Keratinocyte (primary cell): ENCODE results near the gene HAPLN1. TPM values are rescaled to one million over a fixed set of nuclear protein-coding genes. Genes with fewer than 3 reads are reported as not detected.
A peak's percentile ranks its signal among the peaks of the same experiment; 100 is the strongest.

ENCODE experiments used
- DNase-seq: peaks from one replicate; pipeline ENCODE4 v3.0.0-alpha.2; 2011; ENCODE audit warnings: low read depth, missing footprints, low spot score
- FAIRE-seq: peaks from 2 replicates; lab custom pipeline; 2011; peaks lifted over from hg19 to GRCh38; lab: Jason Lieb, UNC
- H2AFZ ChIP-seq: 2 replicates; pipeline ENCODE4 v1.6.0; 2012; ENCODE audit warnings: low read length, control low read depth, inconsistent platforms; ENCODE audit not compliant: control insufficient read depth
- H3K27ac ChIP-seq: 2 replicates; pipeline ENCODE4 v1.5.1; 2011; ENCODE audit warnings: low read length; ENCODE audit not compliant: control insufficient read depth, insufficient read depth
- H3K27me3 ChIP-seq: 3 replicates; pipeline ENCODE4 v1.6.0; 2011; ENCODE audit warnings: low read length; ENCODE audit not compliant: control insufficient read depth, insufficient read depth; ENCODE audit errors: extremely low read depth
- H3K36me3 ChIP-seq, 2 experiments: 2 replicates in 1 of 2; 3 replicates in 1 of 2; pipeline ENCODE4 v1.5.1; 2011; ENCODE audit warnings: low read length in 2 of 2, mild to moderate bottlenecking in 1 of 2; ENCODE audit not compliant: control insufficient read depth in 2 of 2, insufficient read depth in 2 of 2; ENCODE audit errors: extremely low read depth in 1 of 2
- H3K4me1 ChIP-seq: 3 replicates; pipeline ENCODE4 v1.5.1; 2011; ENCODE audit warnings: low read length; ENCODE audit not compliant: control insufficient read depth, insufficient read depth; ENCODE audit errors: extremely low read depth
- H3K4me2 ChIP-seq: 3 replicates; pipeline ENCODE4 v1.6.0; 2011; ENCODE audit warnings: low read depth, low read length; ENCODE audit not compliant: control insufficient read depth, insufficient read depth; ENCODE audit errors: extremely low read depth
- H3K4me3 ChIP-seq, 3 experiments: fragments of 200-600 bp in 1 of 3; sonication (generic) in 1 of 3; 2 replicates in 2 of 3; 3 replicates in 1 of 3; pipeline ENCODE4 v1.5.1; 2011 to 2016; ENCODE audit warnings: low read length in 3 of 3, mild to moderate bottlenecking in 3 of 3, control low read depth in 2 of 3, inconsistent platforms in 1 of 3, low read depth in 1 of 3, mixed read lengths in 1 of 3, mixed run types in 1 of 3, moderate library complexity in 1 of 3; ENCODE audit not compliant: control insufficient read depth in 2 of 3, insufficient read depth in 2 of 3; ENCODE audit errors: extremely low read depth in 1 of 3
- H3K79me2 ChIP-seq: 2 replicates; pipeline ENCODE4 v1.6.0; 2012; ENCODE audit warnings: low read length; ENCODE audit not compliant: control insufficient read depth, insufficient read depth
- H3K9ac ChIP-seq: 3 replicates; pipeline ENCODE4 v1.6.0; 2011; ENCODE audit warnings: low read length; ENCODE audit not compliant: control insufficient read depth, insufficient read depth; ENCODE audit errors: extremely low read depth
- H3K9me1 ChIP-seq: 3 replicates; pipeline ENCODE4 v1.6.0; 2011; ENCODE audit warnings: low read length; ENCODE audit not compliant: control insufficient read depth, insufficient read depth; ENCODE audit errors: extremely low read depth
- H3K9me3 ChIP-seq: 2 replicates; pipeline ENCODE4 v1.5.1; 2012; ENCODE audit warnings: low read depth, low read length; ENCODE audit not compliant: control insufficient read depth
- H4K20me1 ChIP-seq: 3 replicates; pipeline ENCODE4 v1.6.0; 2011; ENCODE audit warnings: low read length; ENCODE audit not compliant: control insufficient read depth, insufficient read depth; ENCODE audit errors: extremely low read depth
- EZH2 ChIP-seq: IDR thresholded peaks from one replicate; pipeline ENCODE4 v1.6.1; 2012; ENCODE audit warnings: inconsistent platforms, mild to moderate bottlenecking, low read length, moderate library complexity
- dilution Hi-C: fragments of 300-500 bp; cut with MboI; formaldehyde crosslinking; loops from one replicate; pipeline ENCODE4 v1.7.0; 2020; ENCODE audit warnings: low sequenced_read_pairs; ENCODE audit not compliant: extremely low pct_ligation_motif_present
- polyA plus RNA-seq, 5 experiments: library from polyadenylated mRNA; depleted of rRNA in 3 of 5; stranded (reverse) in 3 of 5; stranded (forward) in 1 of 5; unstranded in 1 of 5; fragments of >200 nt; gene quantifications; 1 replicate in 1 of 5; 2 replicates in 3 of 5; 3 replicates in 1 of 5; pipeline versions ENCODE4 v1.2.1 to v1.2.3, GENCODE V29; 2011 to 2012; ENCODE audit warnings: missing spikeins in 2 of 5, low read depth in 1 of 5, low replicate concordance in 1 of 5
- TF ChIP-seq, protein P1 (sequence below), 3 experiments: IDR thresholded peaks in 1 of 3; conservative IDR thresholded peaks in 1 of 3; optimal IDR thresholded peaks in 1 of 3; 2 replicates in 2 of 3; 3 replicates in 1 of 3; pipeline versions ENCODE3 to v1.5.1; 2011; ENCODE audit warnings: low read length in 3 of 3, mild to moderate bottlenecking in 3 of 3, moderate library complexity in 2 of 3, control low read depth in 1 of 3, inconsistent platforms in 1 of 3; ENCODE audit not compliant: insufficient read depth in 2 of 3; ENCODE audit errors: extremely low read depth in 1 of 3

The HAPLN1 gene
- polyA plus RNA-seq, 1 donor (not counting 4 experiments of a cell fraction or from before 2014, with no cell fraction given), result not detected

DNA sequence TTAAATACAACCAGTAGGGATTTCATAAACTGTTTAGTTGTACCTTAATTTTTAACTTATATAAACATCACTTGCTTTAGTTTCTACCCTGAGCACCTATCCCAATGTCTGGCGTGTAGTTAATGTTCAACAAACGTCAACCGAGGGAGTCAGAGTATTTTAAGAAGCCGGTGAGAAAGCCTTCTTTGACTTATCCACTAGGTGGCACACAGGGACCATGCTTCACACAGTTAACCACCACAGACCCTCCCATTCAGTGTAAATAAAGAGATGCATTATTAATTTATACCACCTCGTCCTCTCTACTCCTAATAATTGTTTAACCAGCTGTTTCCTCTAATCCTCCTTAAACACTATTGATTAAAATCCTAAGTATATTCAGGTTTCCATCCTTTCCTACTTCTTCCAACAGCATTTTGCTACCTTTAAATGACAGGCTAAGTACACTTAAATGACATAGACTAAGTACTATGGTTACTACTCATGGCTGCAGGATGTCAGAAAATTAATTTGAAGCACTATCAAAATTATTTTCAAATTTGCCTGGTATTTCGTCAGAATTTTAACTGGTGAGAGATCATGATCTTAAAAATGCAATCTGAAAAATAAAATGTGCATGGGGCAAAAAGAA, 2.3 kb downstream of the HAPLN1 start:
- Histone ChIP-seq H3K9me3 (no peaks in the 10 kb centered on the region), H3K9me1 (no peaks in the 10 kb centered on the region), H3K27me3 (peaks cover 33% of the 10 kb centered on the region), H4K20me1 (no peaks in the 10 kb centered on the region), H2AFZ (no peak overlapping the region), H3K9ac (no peak overlapping the region), H3K79me2 (no peaks in the 10 kb centered on the region), H3K4me1 (no peaks in the 10 kb centered on the region), H3K36me3 (no peaks in the 10 kb centered on the region), H3K4me3 (no peak overlapping the region), H3K27ac (no peak overlapping the region), H3K4me2 (no peak overlapping the region)
- peak; percentile 13 for FAIRE-seq
- DNase-seq, result no peak
- dilution Hi-C loops, result no loop called here
- TF ChIP-seq, protein P1, sequence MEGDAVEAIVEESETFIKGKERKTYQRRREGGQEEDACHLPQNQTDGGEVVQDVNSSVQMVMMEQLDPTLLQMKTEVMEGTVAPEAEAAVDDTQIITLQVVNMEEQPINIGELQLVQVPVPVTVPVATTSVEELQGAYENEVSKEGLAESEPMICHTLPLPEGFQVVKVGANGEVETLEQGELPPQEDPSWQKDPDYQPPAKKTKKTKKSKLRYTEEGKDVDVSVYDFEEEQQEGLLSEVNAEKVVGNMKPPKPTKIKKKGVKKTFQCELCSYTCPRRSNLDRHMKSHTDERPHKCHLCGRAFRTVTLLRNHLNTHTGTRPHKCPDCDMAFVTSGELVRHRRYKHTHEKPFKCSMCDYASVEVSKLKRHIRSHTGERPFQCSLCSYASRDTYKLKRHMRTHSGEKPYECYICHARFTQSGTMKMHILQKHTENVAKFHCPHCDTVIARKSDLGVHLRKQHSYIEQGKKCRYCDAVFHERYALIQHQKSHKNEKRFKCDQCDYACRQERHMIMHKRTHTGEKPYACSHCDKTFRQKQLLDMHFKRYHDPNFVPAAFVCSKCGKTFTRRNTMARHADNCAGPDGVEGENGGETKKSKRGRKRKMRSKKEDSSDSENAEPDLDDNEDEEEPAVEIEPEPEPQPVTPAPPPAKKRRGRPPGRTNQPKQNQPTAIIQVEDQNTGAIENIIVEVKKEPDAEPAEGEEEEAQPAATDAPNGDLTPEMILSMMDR (optimal IDR thresholded peaks at IDR 0.05 in 1 of 3, IDR thresholded peaks at IDR 0.05 in 1 of 3, conservative IDR thresholded peaks at IDR 0.05 in 1 of 3; ENCODE audit: extremely low read depth in 1 of 3, insufficient read depth in 2 of 3, low read length in 3 of 3), result peak; percentile 66 to 78 (median 73)
- TF ChIP-seq EZH2, result no peak

DNA sequence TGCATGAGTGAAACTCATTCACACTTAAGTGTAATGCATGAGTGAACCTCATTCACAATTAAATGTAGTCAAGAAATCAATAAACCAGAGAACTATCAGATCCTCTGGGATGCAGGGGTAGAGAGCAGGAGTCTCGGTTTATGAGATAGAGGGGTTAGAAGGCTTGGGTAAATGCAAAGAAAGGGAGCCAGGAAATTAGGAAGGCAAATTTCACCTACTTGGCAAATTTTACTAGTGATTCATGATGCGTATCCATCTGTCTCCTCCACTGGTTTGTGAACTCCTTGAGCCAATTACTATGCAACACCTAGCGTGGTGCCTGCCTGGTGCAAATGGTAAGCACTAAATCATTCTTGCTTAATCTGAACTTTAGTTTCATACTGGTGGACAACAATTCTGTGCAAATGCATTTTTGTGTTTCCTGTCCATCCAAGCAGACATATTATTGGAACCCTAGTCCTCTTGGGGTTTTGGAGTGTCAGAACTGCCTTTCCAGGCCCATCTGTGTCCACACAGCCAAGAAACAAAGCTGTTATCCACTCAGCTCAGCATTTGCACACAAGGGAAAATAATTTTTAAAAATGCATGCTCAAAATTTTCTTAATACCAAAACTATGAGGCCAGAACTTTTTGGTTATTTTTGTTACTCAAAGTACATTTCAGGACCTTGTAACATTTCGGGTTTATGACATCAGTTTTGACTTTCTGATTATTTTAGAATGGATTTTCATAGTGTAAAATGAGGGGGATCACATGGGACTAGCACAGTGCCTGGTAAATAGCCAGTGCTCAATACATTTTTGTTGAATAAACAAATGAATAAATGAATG, 5.2 kb downstream of the HAPLN1 start:
- no peak overlapping the region for H3K27ac ChIP-seq
- no peak overlapping the region for H2AFZ ChIP-seq
- H3K36me3 ChIP-seq, result no peaks in the 10 kb centered on the region
- DNase-seq (no peak), FAIRE-seq (no peak)
- H4K20me1 ChIP-seq, result no peaks in the 10 kb centered on the region
- H3K4me2 ChIP-seq, result no peak overlapping the region
- H3K27me3 ChIP-seq, result peaks cover 6% of the 10 kb centered on the region
- no peak overlapping the region for H3K4me3 ChIP-seq
- TF ChIP-seq, protein P1 (optimal IDR thresholded peaks at IDR 0.05 in 1 of 3, IDR thresholded peaks at IDR 0.05 in 1 of 3, conservative IDR thresholded peaks at IDR 0.05 in 1 of 3; ENCODE audit: extremely low read depth in 1 of 3, insufficient read depth in 2 of 3, low read length in 3 of 3), result no peak
- TF ChIP-seq EZH2, result no peak
- no peaks in the 10 kb centered on the region for H3K9me3 ChIP-seq
- H3K4me1 ChIP-seq, result no peaks in the 10 kb centered on the region
- no peaks in the 10 kb centered on the region for H3K79me2 ChIP-seq
- no peaks in the 10 kb centered on the region for H3K9me1 ChIP-seq
- dilution Hi-C loops, result no loop called here
- H3K9ac ChIP-seq, result no peak overlapping the region
